ENCODE results near the gene MAFG. TPM values are rescaled to one million over a fixed set of nuclear protein-coding genes. Genes with fewer than 3 reads are reported as not detected.

Gene MAFG
- polyA plus RNA-seq, 1 donor (not counting 4 experiments of a cell fraction or from before 2014, with no cell fraction given) = 8.3 TPM

DNA sequence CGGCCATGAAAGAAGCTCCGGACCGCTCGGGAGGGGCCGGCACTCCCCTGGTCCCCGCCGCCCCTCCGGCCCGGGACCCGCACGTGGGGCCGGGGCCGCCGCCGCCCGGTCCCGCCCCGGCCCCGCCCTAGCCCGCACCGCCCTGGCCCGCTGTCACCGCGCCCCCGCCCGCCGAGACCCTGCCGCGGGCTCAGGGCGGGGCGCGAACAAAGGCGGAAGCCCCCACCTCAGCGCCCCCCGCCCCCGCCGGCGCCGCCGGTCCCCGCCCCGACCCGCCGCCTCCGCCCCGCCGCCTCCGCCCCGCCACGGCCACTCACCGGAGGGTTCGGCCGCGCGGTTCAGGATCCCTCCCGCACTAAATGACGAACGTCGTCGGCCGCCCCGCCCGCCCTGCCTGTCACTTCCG, 56.6 kb downstream of the MAFG start, which contains the start of gene ARHGDIA:
TSS of gene ARHGDIA (minus strand) at position 357 of the 406 bp plus-strand sequence. CDS start 1,407 bp downstream, outside the sequence.
- FAIRE-seq = no peak
- H3K9me1 ChIP-seq (ENCODE audit: control insufficient read depth, extremely low read depth, insufficient read depth, low read length) = peaks cover 3% of the 10 kb centered on the region
- DNase-seq (ENCODE audit: low read depth, low spot score) = no peak
- peak within 1 kb of the TSS; percentile 94 for H3K27ac ChIP-seq (ENCODE audit: control insufficient read depth, insufficient read depth, low read length)
- peaks cover 30% of the 10 kb centered on the region for H3K4me1 ChIP-seq (ENCODE audit: control insufficient read depth, extremely low read depth, insufficient read depth, low read length)
- H3K79me2 ChIP-seq (ENCODE audit: control insufficient read depth, insufficient read depth, low read length) = peaks cover 27% of the 10 kb centered on the region
- H2AFZ ChIP-seq (ENCODE audit: control insufficient read depth, low read length) = peak within 1 kb of the TSS; percentile 88
- dilution Hi-C loops (cut with MboI; ENCODE audit: extremely low pct_ligation_motif_present, low sequenced_read_pairs) = no loop called here
- H3K9me3 ChIP-seq (ENCODE audit: control insufficient read depth, low read depth, low read length) = no peaks in the 10 kb centered on the region
- peak within 1 kb of the TSS; percentile 97 for H3K9ac ChIP-seq (ENCODE audit: control insufficient read depth, extremely low read depth, insufficient read depth, low read length)
- peak within 1 kb of the TSS; percentile 94 for H3K4me2 ChIP-seq (ENCODE audit: control insufficient read depth, extremely low read depth, insufficient read depth, low read depth, low read length)
- H4K20me1 ChIP-seq (ENCODE audit: control insufficient read depth, extremely low read depth, insufficient read depth, low read length) = peaks cover 8% of the 10 kb centered on the region
- TF ChIP-seq EZH2 (IDR thresholded peaks at IDR 0.05; ENCODE audit: low read length) = no peak
- TF ChIP-seq, protein P1, sequence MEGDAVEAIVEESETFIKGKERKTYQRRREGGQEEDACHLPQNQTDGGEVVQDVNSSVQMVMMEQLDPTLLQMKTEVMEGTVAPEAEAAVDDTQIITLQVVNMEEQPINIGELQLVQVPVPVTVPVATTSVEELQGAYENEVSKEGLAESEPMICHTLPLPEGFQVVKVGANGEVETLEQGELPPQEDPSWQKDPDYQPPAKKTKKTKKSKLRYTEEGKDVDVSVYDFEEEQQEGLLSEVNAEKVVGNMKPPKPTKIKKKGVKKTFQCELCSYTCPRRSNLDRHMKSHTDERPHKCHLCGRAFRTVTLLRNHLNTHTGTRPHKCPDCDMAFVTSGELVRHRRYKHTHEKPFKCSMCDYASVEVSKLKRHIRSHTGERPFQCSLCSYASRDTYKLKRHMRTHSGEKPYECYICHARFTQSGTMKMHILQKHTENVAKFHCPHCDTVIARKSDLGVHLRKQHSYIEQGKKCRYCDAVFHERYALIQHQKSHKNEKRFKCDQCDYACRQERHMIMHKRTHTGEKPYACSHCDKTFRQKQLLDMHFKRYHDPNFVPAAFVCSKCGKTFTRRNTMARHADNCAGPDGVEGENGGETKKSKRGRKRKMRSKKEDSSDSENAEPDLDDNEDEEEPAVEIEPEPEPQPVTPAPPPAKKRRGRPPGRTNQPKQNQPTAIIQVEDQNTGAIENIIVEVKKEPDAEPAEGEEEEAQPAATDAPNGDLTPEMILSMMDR (optimal IDR thresholded peaks at IDR 0.05 in 1 of 3, IDR thresholded peaks at IDR 0.05 in 1 of 3, conservative IDR thresholded peaks at IDR 0.05 in 1 of 3; ENCODE audit: extremely low read depth in 1 of 3, insufficient read depth in 2 of 3, low read length in 3 of 3) = no peak
- peak within 1 kb of the TSS; percentile 79 to 94 (median 91) for H3K4me3 ChIP-seq (ENCODE audit: control insufficient read depth in 2 of 3, extremely low read depth in 1 of 3, insufficient read depth in 2 of 3, low read depth in 1 of 3, low read length in 3 of 3)
- peaks cover 6 to 16% of the 10 kb centered on the region in 2 experiments for H3K36me3 ChIP-seq (ENCODE audit: control insufficient read depth in 2 of 2, extremely low read depth in 1 of 2, insufficient read depth in 2 of 2, low read length in 2 of 2)
- H3K27me3 ChIP-seq (ENCODE audit: control insufficient read depth, extremely low read depth, insufficient read depth, low read length) = no peaks in the 10 kb centered on the region

DNA sequence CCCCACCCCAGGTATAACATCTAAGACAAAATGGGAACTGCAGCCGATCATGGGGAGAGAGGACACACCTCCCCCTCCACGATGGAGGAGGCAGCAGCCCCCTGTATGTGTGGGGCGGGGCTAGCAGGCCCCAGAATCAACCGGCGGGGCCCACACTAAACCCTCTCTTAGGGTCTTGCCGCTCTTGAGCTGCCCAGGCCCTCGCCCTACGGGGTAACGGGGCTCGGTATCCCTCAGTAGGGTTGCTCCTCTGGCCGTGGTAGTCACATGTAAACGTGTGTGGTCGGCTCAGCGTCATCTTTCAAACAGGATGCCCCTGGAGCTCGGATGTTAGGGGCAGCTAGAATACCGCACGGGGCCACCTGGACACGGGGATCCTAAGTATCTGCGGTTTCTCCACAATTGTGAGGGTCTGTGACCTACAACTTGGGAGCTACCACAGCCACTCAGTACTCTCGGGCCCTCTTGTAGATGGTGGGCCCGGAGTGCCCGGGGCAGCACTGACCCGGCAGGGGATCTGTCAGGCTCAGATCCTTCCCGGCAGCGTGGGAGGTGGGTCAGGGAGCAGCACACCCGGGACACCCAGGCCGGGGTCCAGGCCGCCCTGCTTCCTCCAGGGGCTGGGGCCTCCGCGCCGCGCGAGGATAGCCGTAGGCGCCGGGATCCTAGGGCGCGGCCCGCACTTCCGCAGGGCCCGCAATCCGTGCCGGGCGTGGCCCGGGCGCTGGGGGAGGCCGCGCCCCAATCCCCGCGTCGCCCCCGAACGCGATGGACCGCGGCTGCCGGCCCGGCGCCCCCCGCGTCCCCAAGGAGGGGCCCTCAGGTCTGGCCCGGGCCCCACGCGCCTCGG, 57.2 kb downstream of the MAFG start:
- Histone ChIP-seq H3K9me3 (ENCODE audit: control insufficient read depth, low read depth, low read length) (no peaks in the 10 kb centered on the region), H4K20me1 (ENCODE audit: control insufficient read depth, extremely low read depth, insufficient read depth, low read length) (peaks cover 10% of the 10 kb centered on the region), H3K79me2 (ENCODE audit: control insufficient read depth, insufficient read depth, low read length) (peaks cover 28% of the 10 kb centered on the region), H3K4me3 (ENCODE audit: control insufficient read depth in 2 of 3, extremely low read depth in 1 of 3, insufficient read depth in 2 of 3, low read depth in 1 of 3, low read length in 3 of 3) (peak overlapping the region; percentile 79 to 94 (median 91)), H3K36me3 (ENCODE audit: control insufficient read depth in 2 of 2, extremely low read depth in 1 of 2, insufficient read depth in 2 of 2, low read length in 2 of 2) (peaks cover 12 to 16% of the 10 kb centered on the region in 2 experiments), H3K4me2 (ENCODE audit: control insufficient read depth, extremely low read depth, insufficient read depth, low read depth, low read length) (peak overlapping the region; percentile 94), H3K27me3 (ENCODE audit: control insufficient read depth, extremely low read depth, insufficient read depth, low read length) (no peaks in the 10 kb centered on the region), H3K27ac (ENCODE audit: control insufficient read depth, insufficient read depth, low read length) (peak overlapping the region; percentile 88), H2AFZ (ENCODE audit: control insufficient read depth, low read length) (no peak overlapping the region), H3K9ac (ENCODE audit: control insufficient read depth, extremely low read depth, insufficient read depth, low read length) (peak overlapping the region; percentile 94), H3K4me1 (ENCODE audit: control insufficient read depth, extremely low read depth, insufficient read depth, low read length) (peaks cover 30% of the 10 kb centered on the region), H3K9me1 (ENCODE audit: control insufficient read depth, extremely low read depth, insufficient read depth, low read length) (peaks cover 3% of the 10 kb centered on the region)
- FAIRE-seq (no peak), DNase-seq (ENCODE audit: low read depth, low spot score) (no peak)
- TF ChIP-seq, protein P1 (optimal IDR thresholded peaks at IDR 0.05 in 1 of 3, IDR thresholded peaks at IDR 0.05 in 1 of 3, conservative IDR thresholded peaks at IDR 0.05 in 1 of 3; ENCODE audit: extremely low read depth in 1 of 3, insufficient read depth in 2 of 3, low read length in 3 of 3) = no peak
- no peak for TF ChIP-seq EZH2 (IDR thresholded peaks at IDR 0.05; ENCODE audit: low read length)
- dilution Hi-C loops (cut with MboI; ENCODE audit: extremely low pct_ligation_motif_present, low sequenced_read_pairs) = no loop called here
